Kidney (tissue), 14 donors: ENCODE results near the gene POLA2. TPM values are rescaled to one million over a fixed set of nuclear protein-coding genes. Genes with fewer than 3 reads are reported as not detected.

ENCODE experiments used
- DNase-seq, 5 donors: peaks; one replicate each; pipeline ENCODE4 v3.0.0-alpha.2; 2013 to 2020
- FAIRE-seq: peaks from 2 replicates; lab custom pipeline; 2012; peaks lifted over from hg19 to GRCh38; lab: Jason Lieb, UNC
- H3K27ac ChIP-seq, 2 donors: one replicate each; pipeline ENCODE4 v1.7.0; 2013; ENCODE audit warnings: low read depth in 2 of 2, low read length in 2 of 2, inconsistent platforms in 1 of 2
- H3K27me3 ChIP-seq: one replicate; pipeline ENCODE4 v1.7.1; 2013; ENCODE audit warnings: low read length, inconsistent platforms; ENCODE audit not compliant: control insufficient read depth, insufficient read depth
- H3K36me3 ChIP-seq, 3 donors: one replicate each; pipeline versions ENCODE4 v1.7.0 to v1.7.1; 2013; ENCODE audit warnings: low read length in 3 of 3, control low read depth in 1 of 3, inconsistent platforms in 1 of 3; ENCODE audit not compliant: insufficient read depth in 3 of 3, control insufficient read depth in 2 of 3
- H3K4me1 ChIP-seq, 3 donors: one replicate each; pipeline versions ENCODE4 v1.7.0 to v1.7.1; 2013; ENCODE audit warnings: low read length in 3 of 3, inconsistent platforms in 1 of 3, low read depth in 1 of 3; ENCODE audit not compliant: control insufficient read depth in 2 of 3, insufficient read depth in 2 of 3
- H3K4me3 ChIP-seq, 3 donors: one replicate each; pipeline versions ENCODE4 v1.7.0 to v1.8.1; 2013; ENCODE audit warnings: low read length in 3 of 3, control low read depth in 1 of 3, inconsistent platforms in 1 of 3
- H3K9ac ChIP-seq, 3 donors: one replicate each; pipeline versions ENCODE4 v1.7.0 to v1.7.1; 2013; ENCODE audit warnings: low read length in 3 of 3, control low read depth in 1 of 3, inconsistent platforms in 1 of 3
- H3K9me3 ChIP-seq, 3 donors: one replicate each; pipeline versions ENCODE4 v1.7.0 to v1.7.1; 2013; ENCODE audit warnings: low read length in 3 of 3, control low read depth in 1 of 3, inconsistent platforms in 1 of 3; ENCODE audit not compliant: control insufficient read depth in 2 of 3, insufficient read depth in 1 of 3
- CTCF ChIP-seq: IDR thresholded peaks from 3 replicates; pipeline ENCODE4 v1.5.1; 2012; ENCODE audit warnings: mild to moderate bottlenecking, moderate library complexity, borderline replicate concordance; ENCODE audit not compliant: insufficient read depth; ENCODE audit errors: extremely low read depth
- intact Hi-C: fragments of 100-400 bp; cut with DNase I; formaldehyde crosslinking; loops from one replicate; pipeline ENCODE4 v1.11.1; 2022
- polyA plus RNA-seq: library from polyadenylated mRNA; stranded (reverse); fragments of 350-450 nt; fragmentation: Illumina TruSeq; extraction: RNeasy Lipid Tissue Mini Kit (QIAGEN cat#74804); gene quantifications from one replicate; pipeline ENCODE4 v1.2.3, GENCODE V29; 2014; ENCODE audit warnings: low read depth, low replicate concordance; ENCODE audit not compliant: insufficient read depth
- total RNA-seq: library from RNA; stranded (reverse); fragmentation: NEBNext Ultra II Directional; extraction: Animal tissue kit (Norgen Biotek cat#: 25700); gene quantifications from one replicate; pipeline ENCODE4 v1.2.1, GENCODE V29; 2021
- donor health status: control.
- donor health status: control.
- donor health status: control.
- donor health status: control.
- donor health status: control.
- donor health status: DM: yes; HTN: yes; CAD: no.
- donor health status: Normal renal cell carcinoma (clear cell type).

The POLA2 gene
- total and polyA plus RNA-seq, 2 donors from 2014 or later: 6.5 to 13.6 TPM

GRCh38 chr11:65286686-65287085 is 24.9 kb downstream of the POLA2 start:
- FAIRE-seq: no peak
- DNase-seq: no peak
- Histone ChIP-seq H3K4me3 (no peak overlapping the region), H3K4me1 (peaks cover 0 to 7% (median 0%) of the 10 kb centered on the region in 3 donors), H3K9me3 (no peaks in the 10 kb centered on the region), H3K27me3 (no peaks in the 10 kb centered on the region), H3K36me3 (peaks cover 2 to 9% (median 8%) of the 10 kb centered on the region in 3 donors), H3K9ac (no peak overlapping the region), H3K27ac (no peak overlapping the region)
- TF ChIP-seq CTCF: no peak
- intact Hi-C loops: no loop called here

- no peak overlapping the region for H3K4me3 ChIP-seq
- FAIRE-seq: no peak
- H3K27ac ChIP-seq: no peak overlapping the region
- H3K9me3 ChIP-seq: no peaks in the 10 kb centered on the region
- intact Hi-C loops: no loop called here
- no peak for DNase-seq
- H3K36me3 ChIP-seq: peaks cover 0 to 8% (median 5%) of the 10 kb centered on the region in 3 donors
- no peak for TF ChIP-seq CTCF
- H3K4me1 ChIP-seq: peaks cover 0 to 11% (median 2%) of the 10 kb centered on the region in 3 donors
- no peak overlapping the region for H3K9ac ChIP-seq
- H3K27me3 ChIP-seq: no peaks in the 10 kb centered on the region
Observed at GRCh38 chr11:65287601-65288000, 25.8 kb downstream of the POLA2 start.

- Histone ChIP-seq H3K4me3 (no peak overlapping the region), H3K9ac (no peak overlapping the region), H3K9me3 (no peaks in the 10 kb centered on the region), H3K27ac (no peak overlapping the region), H3K4me1 (peaks cover 0 to 14% (median 7%) of the 10 kb centered on the region in 3 donors), H3K27me3 (no peaks in the 10 kb centered on the region), H3K36me3 (peaks cover 0 to 8% (median 5%) of the 10 kb centered on the region in 3 donors)
- FAIRE-seq (no peak), DNase-seq (no peak)
- intact Hi-C loops: no loop called here
- no peak for TF ChIP-seq CTCF
Observed at GRCh38 chr11:65288706-65289536, 27.2 kb downstream of the POLA2 start.
